Stimulated activated naive CD8-positive, alpha-beta T cell treated with anti-CD3 and anti-CD28 coated beads, Interleukin-15, amount 100 ng/mL, for 72 hours (primary cell): ENCODE measurements around the gene TRAT1.

Experiments
- ATAC-seq: fragments of 150-1000 bp; cut with Tn5 transposase; 2 replicates; pipeline ENCODE4 v1.10.0; 2021; ENCODE audit warnings: mild to moderate bottlenecking, moderate library complexity
- DNase-seq, 2 donors: peaks; one replicate each; pipeline ENCODE4 v3.0.0; 2021 to 2022
- H3K27ac Mint-ChIP-seq, 2 donors: one replicate each; pipeline ENCODE4 v1.8.0; 2022; ENCODE audit warnings: mild to moderate bottlenecking in 2 of 2, mixed read lengths in 2 of 2, moderate library complexity in 2 of 2
- H3K27me3 Mint-ChIP-seq: one replicate; pipeline ENCODE4 v1.8.0; 2022; ENCODE audit warnings: mixed read lengths
- H3K4me1 Mint-ChIP-seq: one replicate; pipeline ENCODE4 v1.8.0; 2022; ENCODE audit warnings: mild to moderate bottlenecking, mixed read lengths
- H3K4me3 Mint-ChIP-seq, 2 donors: one replicate each; pipeline ENCODE4 v1.8.0; 2022; ENCODE audit warnings: mild to moderate bottlenecking in 2 of 2, mixed read lengths in 2 of 2, moderate library complexity in 1 of 2
- H3K9me3 Mint-ChIP-seq, 2 donors: one replicate each; pipeline ENCODE4 v1.8.0; 2022; ENCODE audit warnings: mixed read lengths in 2 of 2

The TRAT1 gene

GRCh38 chr3:108833611-108834010 lies 11.0 kb downstream of the TRAT1 start:
- peaks cover 75% of the 10 kb centered on the region for H3K4me1 Mint-ChIP-seq
- H3K9me3 Mint-ChIP-seq = no peaks in the 10 kb centered on the region
- DNase-seq = no peak
- H3K4me3 Mint-ChIP-seq = peak overlapping the region; percentile 72 to 91
- peak; percentile 34 for ATAC-seq
- H3K27ac Mint-ChIP-seq = peak overlapping the region; percentile 44 to 99
- H3K27me3 Mint-ChIP-seq = no peaks in the 10 kb centered on the region

GRCh38 chr3:108834551-108834950 lies 12.0 kb downstream of the TRAT1 start:
- Mint-ChIP-seq H3K27me3 (no peaks in the 10 kb centered on the region), H3K4me3 (peak overlapping the region; percentile 72 to 91)
- ATAC-seq = peak; percentile 57

GRCh38 chr3:108835101-108835500 lies 12.5 kb downstream of the TRAT1 start:
- no peaks in the 10 kb centered on the region for H3K27me3 Mint-ChIP-seq
- DNase-seq (peak in 1 of 2 donors; percentile 34), ATAC-seq (peak; percentile 86)
- peak overlapping the region; percentile 72 to 91 for H3K4me3 Mint-ChIP-seq
- no peaks in the 10 kb centered on the region for H3K9me3 Mint-ChIP-seq
- H3K4me1 Mint-ChIP-seq = peaks cover 75% of the 10 kb centered on the region
- peak overlapping the region; percentile 97 to 99 for H3K27ac Mint-ChIP-seq

More at GRCh38 chr3:108834551-108834950, 12.0 kb downstream of the TRAT1 start:
- H3K4me1 Mint-ChIP-seq = peaks cover 77% of the 10 kb centered on the region
- no peaks in the 10 kb centered on the region for H3K9me3 Mint-ChIP-seq
- peak overlapping the region; percentile 97 to 99 for H3K27ac Mint-ChIP-seq
- no peak for DNase-seq

- ATAC-seq = peak; percentile 87
- peak overlapping the region; percentile 29 to 51 for H3K4me3 Mint-ChIP-seq
- no peaks in the 10 kb centered on the region for H3K9me3 Mint-ChIP-seq
- DNase-seq = peak in 1 of 2 donors; percentile 56
- peaks cover 71% of the 10 kb centered on the region for H3K4me1 Mint-ChIP-seq
- H3K27me3 Mint-ChIP-seq = no peaks in the 10 kb centered on the region
- H3K27ac Mint-ChIP-seq = peak overlapping the region in 1 of 2 donors; percentile 88
Measured at GRCh38 chr3:108838436-108838835, 15.8 kb downstream of the TRAT1 start.

- Mint-ChIP-seq H3K4me3 (no peak overlapping the region), H3K4me1 (peaks cover 30% of the 10 kb centered on the region), H3K27me3 (no peaks in the 10 kb centered on the region), H3K9me3 (no peaks in the 10 kb centered on the region), H3K27ac (no peak overlapping the region)
- no peak for DNase-seq
- ATAC-seq = no peak
Measured at GRCh38 chr3:108845709-108846293, 23.2 kb downstream of the TRAT1 start.

GRCh38 chr3:108847187-108847586 lies 24.6 kb downstream of the TRAT1 start:
- peaks cover 21% of the 10 kb centered on the region for H3K4me1 Mint-ChIP-seq
- no peak overlapping the region for H3K4me3 Mint-ChIP-seq
- ATAC-seq (no peak), DNase-seq (no peak)
- no peak overlapping the region for H3K27ac Mint-ChIP-seq
- H3K9me3 Mint-ChIP-seq = no peaks in the 10 kb centered on the region
- H3K27me3 Mint-ChIP-seq = no peaks in the 10 kb centered on the region

GRCh38 chr3:108849075-108849474 lies 26.5 kb downstream of the TRAT1 start:
- no peak for ATAC-seq
- Mint-ChIP-seq H3K4me1 (peaks cover 13% of the 10 kb centered on the region), H3K27ac (no peak overlapping the region), H3K9me3 (no peaks in the 10 kb centered on the region), H3K27me3 (no peaks in the 10 kb centered on the region), H3K4me3 (no peak overlapping the region)
- DNase-seq = no peak

GRCh38 chr3:108861401-108861800 lies 38.8 kb downstream of the TRAT1 start:
- Mint-ChIP-seq H3K4me3 (no peak overlapping the region), H3K27me3 (no peaks in the 10 kb centered on the region), H3K4me1 (peaks cover 31% of the 10 kb centered on the region), H3K9me3 (peaks cover 5 to 7% of the 10 kb centered on the region in 2 donors), H3K27ac (no peak overlapping the region)
- DNase-seq (no peak), ATAC-seq (no peak)

- Mint-ChIP-seq H3K27ac (peak overlapping the region; percentile 74 to 98), H3K4me1 (peaks cover 31% of the 10 kb centered on the region), H3K4me3 (peak overlapping the region; percentile 61 to 80), H3K27me3 (no peaks in the 10 kb centered on the region), H3K9me3 (peaks cover 5 to 7% of the 10 kb centered on the region in 2 donors)
- ATAC-seq (peak; percentile 91), DNase-seq (peak; percentile 39 to 42)
Measured at GRCh38 chr3:108862865-108863798, 40.5 kb downstream of the TRAT1 start.

- peak overlapping the region; percentile 74 to 98 for H3K27ac Mint-ChIP-seq
- no peak for ATAC-seq
Measured at GRCh38 chr3:108863799-108864135, 41.2 kb downstream of the TRAT1 start.

GRCh38 chr3:108877901-108878300 lies 55.3 kb downstream of the TRAT1 start:
- H3K4me1 Mint-ChIP-seq = peaks cover 9% of the 10 kb centered on the region
- no peak overlapping the region for H3K4me3 Mint-ChIP-seq
- peak; percentile 59 for ATAC-seq
- H3K9me3 Mint-ChIP-seq = peaks cover 0 to 14% of the 10 kb centered on the region in 2 donors
- no peaks in the 10 kb centered on the region for H3K27me3 Mint-ChIP-seq
- no peak overlapping the region for H3K27ac Mint-ChIP-seq
- no peak for DNase-seq

More at GRCh38 chr3:108863799-108864135, 41.2 kb downstream of the TRAT1 start:
- H3K4me1 Mint-ChIP-seq = peaks cover 31% of the 10 kb centered on the region
- no peak for DNase-seq
- H3K4me3 Mint-ChIP-seq = peak overlapping the region; percentile 1 to 61
- H3K27me3 Mint-ChIP-seq = no peaks in the 10 kb centered on the region
- peaks cover 5 to 7% of the 10 kb centered on the region in 2 donors for H3K9me3 Mint-ChIP-seq

GRCh38 chr3:108879915-108880314 lies 57.3 kb downstream of the TRAT1 start:
- Mint-ChIP-seq H3K4me1 (peaks cover 26% of the 10 kb centered on the region), H3K9me3 (peaks cover 0 to 14% of the 10 kb centered on the region in 2 donors), H3K4me3 (no peak overlapping the region), H3K27ac (no peak overlapping the region), H3K27me3 (no peaks in the 10 kb centered on the region)
- DNase-seq (no peak), ATAC-seq (no peak)

GRCh38 chr3:108882762-108883161 lies 60.2 kb downstream of the TRAT1 start:
- Mint-ChIP-seq H3K27me3 (no peaks in the 10 kb centered on the region), H3K4me3 (no peak overlapping the region), H3K27ac (no peak overlapping the region), H3K9me3 (peaks cover 0 to 14% of the 10 kb centered on the region in 2 donors), H3K4me1 (peaks cover 26% of the 10 kb centered on the region)
- ATAC-seq = no peak
- DNase-seq = no peak

GRCh38 chr3:108883373-108883772 lies 60.8 kb downstream of the TRAT1 start:
- Mint-ChIP-seq H3K4me3 (peak overlapping the region; percentile 2 to 12), H3K9me3 (peaks cover 0 to 11% of the 10 kb centered on the region in 2 donors), H3K27me3 (no peaks in the 10 kb centered on the region), H3K4me1 (peaks cover 21% of the 10 kb centered on the region), H3K27ac (peak overlapping the region in 1 of 2 donors; percentile 44)
- no peak for DNase-seq
- peak; percentile 69 for ATAC-seq

- H3K27ac Mint-ChIP-seq = no peak overlapping the region
- peaks cover 17% of the 10 kb centered on the region for H3K4me1 Mint-ChIP-seq
- DNase-seq (no peak), ATAC-seq (no peak)
- no peaks in the 10 kb centered on the region for H3K9me3 Mint-ChIP-seq
- H3K27me3 Mint-ChIP-seq = no peaks in the 10 kb centered on the region
- H3K4me3 Mint-ChIP-seq = no peak overlapping the region
Measured at GRCh38 chr3:108887121-108887520, 64.5 kb downstream of the TRAT1 start.

- no peaks in the 10 kb centered on the region for H3K27me3 Mint-ChIP-seq
- no peaks in the 10 kb centered on the region for H3K9me3 Mint-ChIP-seq
- no peak for ATAC-seq
- no peak for DNase-seq
- no peak overlapping the region for H3K4me3 Mint-ChIP-seq
- H3K27ac Mint-ChIP-seq = no peak overlapping the region
- H3K4me1 Mint-ChIP-seq = peaks cover 17% of the 10 kb centered on the region
Measured at GRCh38 chr3:108887777-108888176, 65.2 kb downstream of the TRAT1 start.
